ENCODE results near the gene HPCAL1. TPM values are rescaled to one million over a fixed set of nuclear protein-coding genes. Genes with fewer than 3 reads are reported as not detected.

Gene HPCAL1
- total RNA-seq, 2 experiments from 2014 or later = 9.2 to 9.7 TPM

DNA sequence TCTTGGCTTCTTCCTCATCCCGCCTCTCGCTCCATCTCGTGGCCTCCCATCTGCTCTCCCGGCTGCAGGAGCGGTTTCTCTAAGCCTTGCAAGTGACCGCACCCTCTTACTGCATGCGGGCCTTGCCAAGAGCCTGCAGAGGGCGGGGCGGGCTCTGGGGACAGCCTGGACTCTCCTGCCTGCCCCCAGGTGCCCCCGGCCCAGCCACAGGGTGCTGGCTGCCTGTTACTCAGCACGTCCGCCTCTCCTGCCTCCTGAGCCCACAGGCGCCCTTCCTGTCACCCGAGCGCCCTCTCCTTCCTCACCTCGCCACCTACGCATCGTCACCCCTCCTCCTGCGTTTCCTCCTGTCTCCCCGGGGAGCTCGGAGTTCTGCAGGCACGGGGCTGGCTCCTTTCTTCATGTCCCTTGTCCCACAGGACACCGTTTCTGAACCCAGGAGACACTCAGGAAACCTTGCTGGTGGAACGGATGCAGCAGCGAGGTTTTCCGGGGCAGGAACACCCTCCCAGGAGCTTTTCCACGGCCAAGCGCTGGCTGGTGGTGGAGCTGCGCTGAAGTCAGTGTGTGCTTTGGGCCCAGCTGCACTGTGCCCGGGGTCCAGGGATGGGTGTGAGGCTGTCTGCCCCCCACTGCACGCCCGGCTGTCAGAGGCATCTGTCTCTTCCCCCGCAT lies 28.5 kb downstream of the HPCAL1 start:
- no peaks in the 10 kb centered on the region; the same call in 1 of the 2 replicates for H3K36me3 ChIP-seq (ENCODE audit: insufficient read depth, low read length)
- peaks cover 73% of the 10 kb centered on the region for H3K4me1 ChIP-seq (ENCODE audit: insufficient read depth, low read length, poor library complexity, severe bottlenecking)
- DNase-seq (ENCODE audit: low spot score) = peak; percentile 70
- H3K4me2 ChIP-seq (ENCODE audit: low read length) = peak overlapping the region; percentile 79
- intact Hi-C loops (cut with micrococcal nuclease; ENCODE audit: unreplicated experiment) = no loop called here
- H3K4me3 ChIP-seq (ENCODE audit: low read depth, low read length, poor library complexity, severe bottlenecking) = peak overlapping the region; percentile 62
- H3K9me3 ChIP-seq (ENCODE audit: low read length) = no peaks in the 10 kb centered on the region
- BruUV-seq (replicated peaks) = no TSS peak
- H4K20me1 ChIP-seq (ENCODE audit: insufficient read depth, low read length) = no peaks in the 10 kb centered on the region
- ChIA-PET POLR2A (interaction anchor here (0.6 to 3.8 kb wide), 2 partner anchors 17 to 77 kb away, joined by 4 to 22 read pairs; no protein-coding TSS in a partner anchor), CTCF (ENCODE audit: unreplicated experiment) (no interaction called here)
- no peaks in the 10 kb centered on the region for H3K9me2 ChIP-seq (ENCODE audit: insufficient read depth, low read length)
- H3K79me2 ChIP-seq (ENCODE audit: insufficient read depth, low read depth, low read length) = no peaks in the 10 kb centered on the region; the same call in 1 of the 2 replicates
- peak overlapping the region; percentile 53 for H3K27ac ChIP-seq (ENCODE audit: low read depth, low read length, poor library complexity, severe bottlenecking)
- peak overlapping the region; percentile 62 for H2AFZ ChIP-seq (ENCODE audit: low read length)
- TF ChIP-seq, protein P1, sequence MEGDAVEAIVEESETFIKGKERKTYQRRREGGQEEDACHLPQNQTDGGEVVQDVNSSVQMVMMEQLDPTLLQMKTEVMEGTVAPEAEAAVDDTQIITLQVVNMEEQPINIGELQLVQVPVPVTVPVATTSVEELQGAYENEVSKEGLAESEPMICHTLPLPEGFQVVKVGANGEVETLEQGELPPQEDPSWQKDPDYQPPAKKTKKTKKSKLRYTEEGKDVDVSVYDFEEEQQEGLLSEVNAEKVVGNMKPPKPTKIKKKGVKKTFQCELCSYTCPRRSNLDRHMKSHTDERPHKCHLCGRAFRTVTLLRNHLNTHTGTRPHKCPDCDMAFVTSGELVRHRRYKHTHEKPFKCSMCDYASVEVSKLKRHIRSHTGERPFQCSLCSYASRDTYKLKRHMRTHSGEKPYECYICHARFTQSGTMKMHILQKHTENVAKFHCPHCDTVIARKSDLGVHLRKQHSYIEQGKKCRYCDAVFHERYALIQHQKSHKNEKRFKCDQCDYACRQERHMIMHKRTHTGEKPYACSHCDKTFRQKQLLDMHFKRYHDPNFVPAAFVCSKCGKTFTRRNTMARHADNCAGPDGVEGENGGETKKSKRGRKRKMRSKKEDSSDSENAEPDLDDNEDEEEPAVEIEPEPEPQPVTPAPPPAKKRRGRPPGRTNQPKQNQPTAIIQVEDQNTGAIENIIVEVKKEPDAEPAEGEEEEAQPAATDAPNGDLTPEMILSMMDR (conservative IDR thresholded peaks at IDR 0.05; ENCODE audit: low read length) = no peak; the same call in 1 of the 2 replicates
- TF ChIP-seq EZH2phosphoT487 (IDR thresholded peaks at IDR 0.05; ENCODE audit: borderline replicate concordance, low read depth, low read length) = no peak

DNA sequence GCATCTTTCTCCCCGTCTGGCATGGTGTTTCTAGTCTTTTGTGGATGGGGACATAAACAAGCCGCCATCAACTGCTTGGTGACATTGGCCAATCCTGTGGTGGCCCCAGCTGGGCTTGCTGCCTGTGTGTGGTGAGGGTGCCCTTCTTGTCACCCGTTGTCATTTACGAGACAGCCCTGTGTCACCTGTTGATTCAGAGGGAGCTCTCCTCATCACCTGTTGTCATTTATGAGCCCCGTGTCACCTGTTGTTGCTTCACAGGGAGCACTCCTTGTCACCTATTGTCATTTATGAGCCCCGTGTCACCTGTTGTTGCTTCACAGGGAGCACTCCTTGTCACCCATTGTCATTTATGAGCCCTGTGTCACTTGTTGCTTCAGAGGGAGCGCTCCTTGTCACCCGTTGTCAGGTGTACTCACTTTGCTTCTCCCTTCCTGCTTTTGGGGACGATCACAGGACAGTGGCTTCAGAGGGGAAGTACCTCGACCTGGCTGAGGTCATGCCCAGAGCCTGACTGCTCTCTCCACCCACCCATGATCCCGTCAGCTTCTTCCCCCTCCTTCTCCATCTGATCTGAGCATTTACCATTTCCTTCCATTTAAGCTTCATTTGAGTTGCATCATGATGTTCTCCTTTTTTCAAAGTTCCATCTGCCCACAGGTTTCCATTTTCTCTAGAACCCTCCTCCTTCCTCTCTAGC lies 29.1 kb downstream of the HPCAL1 start:
- peak overlapping the region; percentile 79 for H3K4me2 ChIP-seq (ENCODE audit: low read length)
- peak overlapping the region; percentile 53 for H3K27ac ChIP-seq (ENCODE audit: low read depth, low read length, poor library complexity, severe bottlenecking)
- ChIA-PET POLR2A (interaction anchor here (0.5 to 3.8 kb wide), 7 partner anchors 11 to 106 kb away, joined by 3 to 22 read pairs (median 3); partner anchors contain the start of gene HPCAL1), CTCF (ENCODE audit: unreplicated experiment) (interaction anchor here (0.6 to 1.0 kb wide), 2 partner anchors 28 to 78 kb away, joined by 3 to 5 read pairs; no protein-coding TSS in a partner anchor)
- H3K4me1 ChIP-seq (ENCODE audit: insufficient read depth, low read length, poor library complexity, severe bottlenecking) = peaks cover 66% of the 10 kb centered on the region
- intact Hi-C loops (cut with micrococcal nuclease; ENCODE audit: unreplicated experiment) = no loop called here
- H3K4me3 ChIP-seq (ENCODE audit: low read depth, low read length, poor library complexity, severe bottlenecking) = peak overlapping the region; percentile 62
- no peaks in the 10 kb centered on the region; the same call in 1 of the 2 replicates for H3K79me2 ChIP-seq (ENCODE audit: insufficient read depth, low read depth, low read length)
- TF ChIP-seq, protein P1 (conservative IDR thresholded peaks at IDR 0.05; ENCODE audit: low read length) = no peak
- no peak for TF ChIP-seq EZH2phosphoT487 (IDR thresholded peaks at IDR 0.05; ENCODE audit: borderline replicate concordance, low read depth, low read length)
- H2AFZ ChIP-seq (ENCODE audit: low read length) = peak overlapping the region; percentile 62; the same call in 1 of the 2 replicates
- H4K20me1 ChIP-seq (ENCODE audit: insufficient read depth, low read length) = no peaks in the 10 kb centered on the region
- H3K36me3 ChIP-seq (ENCODE audit: insufficient read depth, low read length) = no peaks in the 10 kb centered on the region; the same call in 1 of the 2 replicates
- no peaks in the 10 kb centered on the region for H3K9me2 ChIP-seq (ENCODE audit: insufficient read depth, low read length)
- peak; percentile 63 for DNase-seq (ENCODE audit: low spot score)
- BruUV-seq (replicated peaks) = no TSS peak
- no peaks in the 10 kb centered on the region for H3K9me3 ChIP-seq (ENCODE audit: low read length)

Data from OCI-LY7 (cell line).